OCI-LY3 (cell line): ENCODE results near the gene CCM2L.

Experiments used
- CTCF ChIP-seq: fragments of 200-600, 300-600 bp; sonication (generic); IDR thresholded peaks from 2 replicates; pipeline ENCODE4 v1.5.1; 2014; ENCODE audit warnings: antibody characterized with exemption, low read length, low read depth
- EZH2phosphoT487 ChIP-seq: fragments of 200-600 bp; shearing (Covaris generic); IDR thresholded peaks from 2 replicates; pipeline ENCODE4 v1.6.1; 2018; ENCODE audit warnings: antibody characterized with exemption, mixed run types, low read depth

GRCh38 chr20:32010666-32011065 is 428 bp downstream of the CCM2L start:
- TF ChIP-seq CTCF = no peak
- no peak for TF ChIP-seq EZH2phosphoT487
